ENCODE measurements around the gene AHR. TPM values are rescaled to one million over a fixed set of nuclear protein-coding genes. Genes with fewer than 3 reads are reported as not detected.

Gene AHR
- total and polyA plus RNA-seq, 9 donors: 10.1 to 51.8 (median 20.0) TPM

DNA sequence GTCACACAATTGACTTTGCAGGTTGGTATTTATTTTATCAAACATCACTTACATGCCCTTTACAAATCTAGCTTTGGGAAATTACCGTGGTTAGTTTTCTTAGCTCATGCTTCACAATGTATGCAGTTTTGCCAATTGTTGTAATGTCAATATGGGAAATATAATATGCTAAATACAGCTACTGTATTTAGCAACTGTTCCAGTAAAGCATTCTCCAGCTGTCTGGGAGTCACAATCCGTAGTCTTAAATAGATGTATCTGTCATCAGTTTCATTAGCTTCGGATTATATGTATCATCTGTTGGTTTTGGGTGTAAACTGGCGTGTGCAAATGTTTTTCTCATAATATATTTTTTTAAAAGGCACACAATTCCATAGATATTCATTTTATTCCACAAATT, 19.4 kb upstream of the AHR start:
- H3K9me3 ChIP-seq (replicated peaks; ENCODE audit: control insufficient read depth, low read depth, low read length): no peaks in the 10 kb centered on the region
- WGBS (ENCODE audit: insufficient coverage): no CpG with 5 or more reads among the region's 4 CpGs
- H3K36me3 ChIP-seq (ENCODE audit: control insufficient read depth, insufficient read depth, low read length): no peaks in the 10 kb centered on the region
- H3K4me1 ChIP-seq (ENCODE audit: control insufficient read depth, insufficient read depth, low read length): peaks cover 2% of the 10 kb centered on the region
- no peak overlapping the region for H3K27ac ChIP-seq (ENCODE audit: low read length)
- H3K4me3 ChIP-seq (ENCODE audit: low read length): no peak overlapping the region
- DNase-seq: peak; percentile 62
- H3K27me3 ChIP-seq (ENCODE audit: control insufficient read depth, insufficient read depth, low read length): no peaks in the 10 kb centered on the region

DNA sequence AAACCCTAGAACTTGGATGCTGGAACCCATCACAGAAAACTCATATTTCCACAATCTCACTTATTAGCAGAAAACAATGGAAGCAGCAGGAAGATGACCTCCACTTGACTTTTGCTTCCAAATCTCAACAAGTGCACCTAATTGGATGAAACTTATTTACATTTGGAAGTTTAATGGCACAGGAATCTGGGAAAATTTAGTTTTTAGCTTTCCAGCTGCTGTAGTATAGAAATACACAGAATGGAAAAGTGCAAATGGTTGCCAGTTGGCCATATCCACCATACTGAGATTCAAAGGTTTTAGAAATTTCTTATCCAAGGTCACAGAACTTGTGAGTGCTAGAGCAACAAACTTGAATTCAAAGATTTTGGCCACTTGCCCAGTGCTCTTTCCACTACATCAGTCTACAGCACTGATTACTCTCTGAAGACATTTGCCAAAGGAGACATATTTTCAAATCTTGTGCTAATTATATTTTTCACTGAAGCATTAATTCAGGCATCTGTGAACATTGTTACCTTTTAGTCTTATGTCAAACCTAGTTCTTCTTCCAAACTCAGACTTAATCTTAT, 9.3 kb upstream of the AHR start:
- H3K36me3 ChIP-seq (ENCODE audit: control insufficient read depth, insufficient read depth, low read length): no peaks in the 10 kb centered on the region
- no peak overlapping the region for H3K4me3 ChIP-seq (ENCODE audit: low read length)
- peak; percentile 87 for DNase-seq
- H3K27ac ChIP-seq (ENCODE audit: low read length): no peak overlapping the region
- no peaks in the 10 kb centered on the region for H3K27me3 ChIP-seq (ENCODE audit: control insufficient read depth, insufficient read depth, low read length)
- H3K9me3 ChIP-seq (replicated peaks; ENCODE audit: control insufficient read depth, low read depth, low read length): no peaks in the 10 kb centered on the region
- H3K4me1 ChIP-seq (ENCODE audit: control insufficient read depth, insufficient read depth, low read length): no peaks in the 10 kb centered on the region

DNA sequence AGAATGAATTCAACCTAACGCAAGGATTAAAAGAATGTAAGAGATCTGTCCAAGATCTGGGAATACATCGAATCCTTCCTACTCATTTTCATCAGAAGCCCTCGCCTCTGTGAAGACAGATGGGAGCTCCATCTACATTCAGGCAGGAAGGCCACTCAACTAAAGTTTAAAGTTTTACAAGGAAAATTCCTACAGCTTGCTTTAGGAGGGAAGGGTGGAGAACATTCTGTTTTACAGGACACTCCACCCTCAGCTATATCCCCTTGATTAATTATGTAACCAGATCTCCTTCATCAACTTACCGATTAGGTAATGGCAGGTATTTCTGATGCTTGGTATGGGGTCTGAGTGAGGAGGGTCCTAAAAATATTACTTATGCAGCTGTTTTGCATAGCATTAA, 5.6 kb upstream of the AHR start:
- WGBS (ENCODE audit: insufficient coverage): no CpG with 5 or more reads among the region's 4 CpGs
- Histone ChIP-seq H3K4me3 (ENCODE audit: low read length) (no peak overlapping the region), H3K9me3 (replicated peaks; ENCODE audit: control insufficient read depth, low read depth, low read length) (no peaks in the 10 kb centered on the region), H3K36me3 (ENCODE audit: control insufficient read depth, insufficient read depth, low read length) (no peaks in the 10 kb centered on the region), H3K27me3 (ENCODE audit: control insufficient read depth, insufficient read depth, low read length) (no peaks in the 10 kb centered on the region), H3K4me1 (ENCODE audit: control insufficient read depth, insufficient read depth, low read length) (no peaks in the 10 kb centered on the region), H3K27ac (ENCODE audit: low read length) (no peak overlapping the region)
- no peak for DNase-seq

DNA sequence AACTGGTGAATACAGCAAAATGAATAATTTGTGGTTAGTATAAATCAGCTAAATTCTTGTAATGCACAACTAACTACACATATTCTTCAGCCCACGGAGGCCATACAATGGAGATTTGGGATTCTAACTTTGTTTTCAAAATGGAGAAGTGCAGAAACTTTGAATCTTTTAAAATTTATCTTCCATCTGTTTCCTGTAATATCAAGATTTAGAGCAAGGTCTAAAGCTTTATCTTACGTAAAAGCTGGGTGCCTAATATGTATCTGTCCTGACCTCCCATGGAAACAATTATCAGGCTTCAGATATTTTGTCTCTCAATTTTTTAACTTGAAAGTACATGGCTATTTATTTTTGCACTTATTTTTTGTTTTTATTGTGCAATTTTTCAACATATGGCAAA, 5.0 kb upstream of the AHR start:
- Histone ChIP-seq H3K27ac (ENCODE audit: low read length) (no peak overlapping the region), H3K4me1 (ENCODE audit: control insufficient read depth, insufficient read depth, low read length) (no peaks in the 10 kb centered on the region), H3K9me3 (replicated peaks; ENCODE audit: control insufficient read depth, low read depth, low read length) (no peaks in the 10 kb centered on the region), H3K4me3 (ENCODE audit: low read length) (no peak overlapping the region), H3K27me3 (ENCODE audit: control insufficient read depth, insufficient read depth, low read length) (peaks cover under 1% of the 10 kb centered on the region), H3K36me3 (ENCODE audit: control insufficient read depth, insufficient read depth, low read length) (no peaks in the 10 kb centered on the region)
- no peak for DNase-seq
- no CpG with 5 or more reads among the region's 2 CpGs for WGBS (ENCODE audit: insufficient coverage)

DNA sequence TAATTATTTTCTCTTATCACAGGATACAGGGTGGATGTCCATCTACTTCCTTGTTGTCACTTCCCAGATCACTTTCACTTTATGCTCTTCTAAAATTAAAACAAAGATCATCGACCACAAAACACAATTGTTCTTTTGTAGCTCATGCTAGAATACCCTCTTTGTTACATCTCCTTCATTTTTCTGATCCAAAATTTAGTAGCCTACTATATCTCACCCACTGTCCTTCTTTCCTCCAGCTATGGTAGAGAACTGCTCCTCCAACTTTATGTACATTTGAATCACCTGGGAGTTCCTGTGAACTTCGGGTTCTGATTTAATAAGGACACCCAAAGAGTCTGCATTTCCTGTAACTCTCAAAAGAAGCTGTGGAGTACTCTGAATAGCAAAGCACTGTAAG, 1.2 kb upstream of the AHR start:
- Histone ChIP-seq H3K27me3 (ENCODE audit: control insufficient read depth, insufficient read depth, low read length) (peaks cover 11% of the 10 kb centered on the region), H3K27ac (ENCODE audit: low read length) (peak overlapping the region; percentile 23), H3K36me3 (ENCODE audit: control insufficient read depth, insufficient read depth, low read length) (no peaks in the 10 kb centered on the region), H3K4me1 (ENCODE audit: control insufficient read depth, insufficient read depth, low read length) (no peaks in the 10 kb centered on the region), H3K4me3 (ENCODE audit: low read length) (no peak overlapping the region), H3K9me3 (replicated peaks; ENCODE audit: control insufficient read depth, low read depth, low read length) (no peaks in the 10 kb centered on the region)
- DNase-seq: no peak
- WGBS (ENCODE audit: insufficient coverage): 67% methylated on average over 1 of the region's 2 CpGs

DNA sequence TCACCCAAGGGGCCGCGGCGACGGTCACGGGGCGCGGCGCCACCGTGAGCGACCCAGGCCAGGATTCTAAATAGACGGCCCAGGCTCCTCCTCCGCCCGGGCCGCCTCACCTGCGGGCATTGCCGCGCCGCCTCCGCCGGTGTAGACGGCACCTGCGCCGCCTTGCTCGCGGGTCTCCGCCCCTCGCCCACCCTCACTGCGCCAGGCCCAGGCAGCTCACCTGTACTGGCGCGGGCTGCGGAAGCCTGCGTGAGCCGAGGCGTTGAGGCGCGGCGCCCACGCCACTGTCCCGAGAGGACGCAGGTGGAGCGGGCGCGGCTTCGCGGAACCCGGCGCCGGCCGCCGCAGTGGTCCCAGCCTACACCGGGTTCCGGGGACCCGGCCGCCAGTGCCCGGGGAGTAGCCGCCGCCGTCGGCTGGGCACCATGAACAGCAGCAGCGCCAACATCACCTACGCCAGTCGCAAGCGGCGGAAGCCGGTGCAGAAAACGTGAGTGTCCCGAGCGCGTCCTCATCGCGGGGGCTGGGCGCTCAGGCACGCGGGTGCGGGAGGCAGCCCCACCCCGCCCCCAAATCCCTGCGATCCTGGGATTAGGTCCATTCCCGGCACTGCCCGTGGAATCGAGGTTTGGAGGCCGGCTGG, 509 bp downstream of the AHR start:
- Histone ChIP-seq H3K36me3 (ENCODE audit: control insufficient read depth, insufficient read depth, low read length) (no peaks in the 10 kb centered on the region), H3K4me1 (ENCODE audit: control insufficient read depth, insufficient read depth, low read length) (no peaks in the 10 kb centered on the region), H3K27ac (ENCODE audit: low read length) (peak overlapping the region; percentile 77), H3K9me3 (replicated peaks; ENCODE audit: control insufficient read depth, low read depth, low read length) (no peaks in the 10 kb centered on the region), H3K4me3 (ENCODE audit: low read length) (peak overlapping the region; percentile 70), H3K27me3 (ENCODE audit: control insufficient read depth, insufficient read depth, low read length) (peaks cover 11% of the 10 kb centered on the region)
- DNase-seq: peak; percentile 36
- under 1% methylated on average over 81 of the region's 81 CpGs for WGBS (ENCODE audit: insufficient coverage)

DNA sequence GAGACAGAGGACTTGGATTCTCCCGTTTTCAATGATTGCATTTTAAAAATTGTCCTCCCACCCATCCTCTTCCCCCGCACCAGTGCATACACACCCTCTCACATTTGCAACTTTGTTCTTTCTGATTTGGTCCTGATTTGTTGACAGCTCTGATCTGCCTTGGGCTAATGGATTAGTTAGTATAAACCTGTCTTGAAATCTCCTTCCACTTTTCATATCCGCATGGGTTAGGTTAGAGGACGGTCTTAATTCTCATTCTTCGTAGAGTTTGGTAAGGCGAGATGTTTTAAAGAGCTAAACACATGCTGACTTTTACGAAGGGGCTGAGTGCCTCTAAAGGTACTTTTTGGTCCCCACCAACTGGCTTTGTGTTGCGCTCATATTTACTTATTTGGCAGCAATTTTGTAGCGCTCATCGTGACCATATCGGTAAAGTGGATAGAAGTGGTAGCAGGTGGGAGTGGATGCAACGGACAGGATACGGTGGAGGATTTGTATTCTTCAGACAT, 1.1 kb downstream of the AHR start:
- peak; percentile 39 for DNase-seq
- H3K36me3 ChIP-seq (ENCODE audit: control insufficient read depth, insufficient read depth, low read length): no peaks in the 10 kb centered on the region
- 17% methylated on average over 6 of the region's 13 CpGs for WGBS (ENCODE audit: insufficient coverage)
- H3K27me3 ChIP-seq (ENCODE audit: control insufficient read depth, insufficient read depth, low read length): peaks cover 11% of the 10 kb centered on the region
- peak overlapping the region; percentile 77 for H3K27ac ChIP-seq (ENCODE audit: low read length)
- no peaks in the 10 kb centered on the region for H3K4me1 ChIP-seq (ENCODE audit: control insufficient read depth, insufficient read depth, low read length)
- peak overlapping the region; percentile 70 for H3K4me3 ChIP-seq (ENCODE audit: low read length)
- H3K9me3 ChIP-seq (replicated peaks; ENCODE audit: control insufficient read depth, low read depth, low read length): no peaks in the 10 kb centered on the region

DNA sequence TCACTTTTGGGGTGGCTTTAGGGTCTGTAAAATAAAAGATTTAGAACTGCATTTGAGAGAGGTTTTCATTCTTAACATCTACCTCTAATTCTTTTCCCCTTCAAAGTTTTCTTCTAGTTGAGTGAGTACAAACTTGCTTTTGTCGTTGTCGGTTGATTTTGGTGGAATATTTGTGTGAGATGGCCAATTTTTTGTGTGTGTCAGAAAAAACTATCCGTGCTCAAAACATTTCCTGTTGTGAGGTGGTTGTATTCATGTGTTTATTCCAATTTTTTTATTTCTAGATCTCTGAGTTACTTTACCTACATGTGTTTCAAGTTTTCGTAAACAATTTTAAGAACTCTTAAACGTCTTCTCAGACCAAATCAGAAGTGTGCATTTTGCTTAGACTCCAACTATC, 1.6 kb downstream of the AHR start:
- peak overlapping the region; percentile 52 for H3K27ac ChIP-seq (ENCODE audit: low read length)
- H3K36me3 ChIP-seq (ENCODE audit: control insufficient read depth, insufficient read depth, low read length): no peaks in the 10 kb centered on the region
- no peak for DNase-seq
- H3K4me3 ChIP-seq (ENCODE audit: low read length): peak overlapping the region; percentile 70
- H3K4me1 ChIP-seq (ENCODE audit: control insufficient read depth, insufficient read depth, low read length): no peaks in the 10 kb centered on the region
- 40% methylated on average over 2 of the region's 5 CpGs for WGBS (ENCODE audit: insufficient coverage)
- H3K27me3 ChIP-seq (ENCODE audit: control insufficient read depth, insufficient read depth, low read length): peaks cover 11% of the 10 kb centered on the region
- no peaks in the 10 kb centered on the region for H3K9me3 ChIP-seq (replicated peaks; ENCODE audit: control insufficient read depth, low read depth, low read length)

DNA sequence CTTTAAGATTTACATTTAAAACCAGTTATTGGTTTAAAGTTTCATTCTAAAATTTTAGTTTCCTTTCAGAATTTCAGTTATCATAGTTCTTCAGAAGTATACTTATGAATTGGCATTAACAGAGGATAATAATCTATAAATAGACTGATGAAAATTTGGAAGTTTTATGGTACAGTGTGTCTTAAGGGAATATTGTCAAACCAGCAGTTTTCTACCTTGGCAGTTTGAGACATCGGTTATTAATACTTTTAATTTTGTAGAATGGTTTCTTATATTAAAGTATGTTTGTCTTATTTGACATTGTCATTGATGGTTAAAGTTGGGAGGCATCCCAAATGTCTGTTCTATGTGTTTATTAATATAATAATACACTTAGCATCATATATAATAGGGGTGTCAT, 2.0 kb downstream of the AHR start:
- H3K4me1 ChIP-seq (ENCODE audit: control insufficient read depth, insufficient read depth, low read length): no peaks in the 10 kb centered on the region
- H3K4me3 ChIP-seq (ENCODE audit: low read length): peak overlapping the region; percentile 70
- WGBS (ENCODE audit: insufficient coverage): no CpG with 5 or more reads among the region's 1 CpG
- H3K9me3 ChIP-seq (replicated peaks; ENCODE audit: control insufficient read depth, low read depth, low read length): no peaks in the 10 kb centered on the region
- H3K27ac ChIP-seq (ENCODE audit: low read length): no peak overlapping the region
- H3K27me3 ChIP-seq (ENCODE audit: control insufficient read depth, insufficient read depth, low read length): peaks cover 11% of the 10 kb centered on the region
- DNase-seq: no peak
- no peaks in the 10 kb centered on the region for H3K36me3 ChIP-seq (ENCODE audit: control insufficient read depth, insufficient read depth, low read length)

DNA sequence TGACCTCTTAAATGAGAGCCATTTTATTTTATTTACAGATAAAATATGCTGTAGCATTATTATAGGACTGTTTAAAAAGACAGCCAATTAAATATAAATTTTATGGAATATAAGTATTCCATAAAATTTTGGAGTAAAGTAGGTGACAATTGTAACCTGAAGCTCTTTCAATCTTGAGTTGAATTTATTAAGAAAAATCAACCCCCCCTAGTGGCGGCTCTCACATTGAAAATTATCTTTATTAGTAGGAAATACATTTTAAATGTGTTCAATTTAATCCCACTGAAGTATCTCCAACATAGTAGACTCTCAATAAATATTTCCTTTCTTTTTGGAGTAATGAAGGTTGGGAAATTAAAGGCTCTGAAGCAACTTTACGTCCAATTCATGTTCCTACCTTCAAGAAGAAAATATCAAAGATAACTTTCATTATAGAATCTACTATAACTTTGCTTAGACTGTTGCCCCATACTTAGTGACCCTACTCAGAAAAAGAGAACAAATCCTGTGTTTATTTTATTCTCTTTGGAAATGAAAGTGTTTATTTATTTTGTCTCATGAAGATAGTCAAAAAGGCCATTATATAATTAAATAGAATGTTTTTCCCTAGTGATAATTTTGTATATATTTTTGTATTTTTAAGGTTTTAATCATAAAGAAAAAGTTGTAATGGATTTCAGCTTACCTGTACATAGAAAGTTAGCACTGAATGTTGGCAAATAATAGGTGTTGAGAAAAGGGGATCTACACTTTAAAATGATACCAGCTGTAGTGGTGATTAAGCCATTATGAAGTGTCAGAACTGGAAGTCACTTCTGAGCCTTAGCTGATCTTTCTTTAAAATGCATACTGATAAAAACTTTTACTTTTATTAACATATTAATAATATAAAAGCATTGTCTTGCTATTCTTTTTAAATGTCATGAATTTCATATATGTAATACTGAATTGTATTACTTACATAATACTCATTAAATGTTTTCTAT, 3.3 kb downstream of the AHR start:
- H3K4me1 ChIP-seq (ENCODE audit: control insufficient read depth, insufficient read depth, low read length): no peaks in the 10 kb centered on the region
- H3K36me3 ChIP-seq (ENCODE audit: control insufficient read depth, insufficient read depth, low read length): no peaks in the 10 kb centered on the region
- no CpG with 5 or more reads among the region's 2 CpGs for WGBS (ENCODE audit: insufficient coverage)
- peaks cover 11% of the 10 kb centered on the region for H3K27me3 ChIP-seq (ENCODE audit: control insufficient read depth, insufficient read depth, low read length)
- peak; percentile 64 for DNase-seq
- peak overlapping the region; percentile 18 for H3K4me3 ChIP-seq (ENCODE audit: low read length)
- H3K27ac ChIP-seq (ENCODE audit: low read length): no peak overlapping the region
- H3K9me3 ChIP-seq (replicated peaks; ENCODE audit: control insufficient read depth, low read depth, low read length): no peaks in the 10 kb centered on the region

Data from muscle of leg (tissue), 11 donors.